ENCODE data around the gene MYO18A.
"Not testable (repeated sequence)": the region's sequence is repeated elsewhere in the genome, so short reads cannot be mapped to it uniquely, and the experiment has no call there.

MYO18A gene

GRCh38 chr17:29168759-29169126 lies 11.5 kb downstream of the MYO18A start:
- not testable (repeated sequence) for H3K27me3 ChIP-seq (ENCODE audit: control insufficient read depth, insufficient read depth, low read length); H3K27ac ChIP-seq (ENCODE audit: low read depth, low read length); H3K4me1 ChIP-seq (ENCODE audit: control insufficient read depth, insufficient read depth, low read length); H3K9ac ChIP-seq (ENCODE audit: low read length); H3K4me3 ChIP-seq (ENCODE audit: low read length)
- peaks cover 13% of the 10 kb centered on the region for H3K36me3 ChIP-seq (ENCODE audit: control insufficient read depth, insufficient read depth, low read length)

DNA sequence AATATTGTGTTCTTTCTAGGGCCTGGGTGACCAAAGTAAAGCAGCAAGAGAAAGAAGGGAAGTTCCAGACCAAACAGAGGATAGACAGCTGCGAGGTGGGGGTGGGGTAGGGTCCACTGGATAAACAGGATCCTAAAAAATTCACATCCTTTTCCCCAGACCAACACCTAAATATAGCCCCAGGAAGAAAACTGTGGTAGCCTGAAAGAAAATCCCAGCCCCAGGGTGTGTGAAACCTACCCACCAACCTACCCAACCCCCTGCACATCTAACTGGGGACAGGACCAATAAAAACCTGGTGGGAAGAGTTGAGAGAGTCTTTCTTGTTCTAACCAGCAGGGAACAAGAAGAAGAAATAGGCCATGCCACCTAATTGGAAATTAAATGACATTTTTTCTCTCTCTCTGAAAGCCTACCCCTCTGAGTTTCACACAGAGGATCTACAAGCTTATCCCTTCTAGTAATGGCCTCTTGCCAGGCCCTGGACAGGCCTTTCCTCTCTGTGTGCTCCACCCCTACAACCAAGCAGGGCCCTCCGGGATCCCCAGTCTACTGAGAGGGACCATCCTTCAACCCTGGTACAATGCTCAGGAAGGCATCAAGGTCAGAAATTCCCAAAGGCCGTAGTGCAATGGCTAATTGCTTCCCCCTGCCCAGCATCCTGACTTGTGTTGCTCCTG lies 12.0 kb downstream of the MYO18A start:
- peaks cover 13% of the 10 kb centered on the region for H3K36me3 ChIP-seq (ENCODE audit: control insufficient read depth, insufficient read depth, low read length)
- H3K4me1 ChIP-seq (ENCODE audit: control insufficient read depth, insufficient read depth, low read length): no peaks in the 10 kb centered on the region
- H3K27me3 ChIP-seq (ENCODE audit: control insufficient read depth, insufficient read depth, low read length): no peaks in the 10 kb centered on the region
- no peak overlapping the region for H3K27ac ChIP-seq (ENCODE audit: low read depth, low read length)
- H3K9ac ChIP-seq (ENCODE audit: low read length): no peak overlapping the region
- H3K4me3 ChIP-seq (ENCODE audit: low read length): no peak overlapping the region

- H3K27me3 ChIP-seq (ENCODE audit: control insufficient read depth, insufficient read depth, low read length): no peaks in the 10 kb centered on the region
- peaks cover 13% of the 10 kb centered on the region for H3K36me3 ChIP-seq (ENCODE audit: control insufficient read depth, insufficient read depth, low read length)
- no peak overlapping the region for H3K9ac ChIP-seq (ENCODE audit: low read length)
- no peak overlapping the region for H3K27ac ChIP-seq (ENCODE audit: low read depth, low read length)
- no peak overlapping the region for H3K4me3 ChIP-seq (ENCODE audit: low read length)
- H3K4me1 ChIP-seq (ENCODE audit: control insufficient read depth, insufficient read depth, low read length): no peaks in the 10 kb centered on the region
Observed at GRCh38 chr17:29167393-29168078, 12.7 kb downstream of the MYO18A start.

GRCh38 chr17:29166507-29166887 lies 13.7 kb downstream of the MYO18A start:
- Histone ChIP-seq H3K27me3 (ENCODE audit: control insufficient read depth, insufficient read depth, low read length) (no peaks in the 10 kb centered on the region), H3K4me3 (ENCODE audit: low read length) (no peak overlapping the region), H3K27ac (ENCODE audit: low read depth, low read length) (no peak overlapping the region), H3K36me3 (ENCODE audit: control insufficient read depth, insufficient read depth, low read length) (peaks cover 13% of the 10 kb centered on the region), H3K4me1 (ENCODE audit: control insufficient read depth, insufficient read depth, low read length) (no peaks in the 10 kb centered on the region), H3K9ac (ENCODE audit: low read length) (no peak overlapping the region)

DNA sequence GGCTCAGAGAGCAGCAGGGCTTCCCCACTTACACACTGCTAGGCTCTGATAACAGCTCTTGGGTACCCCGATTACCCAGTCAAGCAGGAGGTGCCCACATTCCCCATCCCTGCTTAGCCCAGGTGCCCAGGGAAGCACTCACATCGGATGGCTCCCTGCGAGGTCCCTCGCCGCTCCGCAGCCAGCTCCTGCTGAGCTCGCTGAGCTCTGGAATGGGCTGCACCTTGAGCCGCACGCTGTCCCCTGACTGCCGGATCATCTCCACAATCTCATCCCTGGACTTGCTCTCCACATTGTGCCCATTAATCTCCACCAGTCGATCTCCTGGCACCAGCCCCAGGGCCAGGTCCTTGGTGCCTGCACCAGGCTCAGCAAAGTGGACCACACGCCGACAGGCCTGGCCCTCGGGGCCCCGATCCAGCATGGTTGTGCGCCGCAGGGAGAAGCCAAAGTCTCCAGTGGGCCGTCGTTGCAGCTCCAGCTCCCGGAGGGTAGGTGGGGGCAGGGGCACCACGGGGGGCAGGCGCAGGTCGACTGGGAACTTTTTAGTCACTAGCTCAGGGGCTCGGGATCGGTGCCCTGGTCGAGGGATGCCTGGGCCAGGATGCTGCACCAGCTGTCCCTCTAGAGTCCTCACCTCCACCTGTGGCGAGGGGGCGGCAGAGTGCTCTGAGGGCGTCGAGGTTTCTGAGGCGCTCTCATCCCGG lies 14.2 kb downstream of the MYO18A start:
- H3K36me3 ChIP-seq (ENCODE audit: control insufficient read depth, insufficient read depth, low read length): peaks cover 13% of the 10 kb centered on the region
- no peak overlapping the region for H3K9ac ChIP-seq (ENCODE audit: low read length)
- H3K27ac ChIP-seq (ENCODE audit: low read depth, low read length): no peak overlapping the region
- no peaks in the 10 kb centered on the region for H3K4me1 ChIP-seq (ENCODE audit: control insufficient read depth, insufficient read depth, low read length)
- no peaks in the 10 kb centered on the region for H3K27me3 ChIP-seq (ENCODE audit: control insufficient read depth, insufficient read depth, low read length)
- no peak overlapping the region for H3K4me3 ChIP-seq (ENCODE audit: low read length)

- Histone ChIP-seq H3K27ac (ENCODE audit: low read depth, low read length) (no peak overlapping the region), H3K4me3 (ENCODE audit: low read length) (no peak overlapping the region), H3K27me3 (ENCODE audit: control insufficient read depth, insufficient read depth, low read length) (no peaks in the 10 kb centered on the region), H3K9ac (ENCODE audit: low read length) (no peak overlapping the region), H3K4me1 (ENCODE audit: control insufficient read depth, insufficient read depth, low read length) (no peaks in the 10 kb centered on the region), H3K36me3 (ENCODE audit: control insufficient read depth, insufficient read depth, low read length) (peaks cover 13% of the 10 kb centered on the region)
Observed at GRCh38 chr17:29165261-29165660, 14.9 kb downstream of the MYO18A start.

DNA sequence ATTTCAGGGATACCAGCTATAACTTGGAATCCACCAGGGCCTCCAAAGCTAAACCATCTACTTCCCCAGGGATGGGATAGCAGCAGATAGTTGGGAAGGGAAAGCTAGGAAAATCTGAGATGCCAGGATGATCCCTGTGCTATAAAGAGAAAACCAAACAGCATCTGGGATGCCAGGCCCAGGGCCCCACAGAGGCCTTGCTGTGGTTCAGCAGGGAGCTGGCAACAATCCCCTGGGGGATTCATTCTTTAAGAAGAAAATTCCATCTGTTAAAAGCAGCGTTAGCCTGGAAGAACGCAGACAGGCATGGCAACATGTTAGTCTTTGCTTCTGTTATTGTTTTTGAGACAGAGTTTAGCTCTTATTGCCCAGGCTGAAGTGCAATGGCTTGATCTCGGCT lies 16.6 kb downstream of the MYO18A start:
- Histone ChIP-seq H3K27ac (ENCODE audit: low read depth, low read length) (no peak overlapping the region), H3K9ac (ENCODE audit: low read length) (no peak overlapping the region), H3K4me1 (ENCODE audit: control insufficient read depth, insufficient read depth, low read length) (no peaks in the 10 kb centered on the region), H3K27me3 (ENCODE audit: control insufficient read depth, insufficient read depth, low read length) (no peaks in the 10 kb centered on the region), H3K36me3 (ENCODE audit: control insufficient read depth, insufficient read depth, low read length) (peaks cover 13% of the 10 kb centered on the region), H3K4me3 (ENCODE audit: low read length) (no peak overlapping the region)

GRCh38 chr17:29162909-29163341 lies 17.3 kb downstream of the MYO18A start:
- Histone ChIP-seq H3K36me3 (ENCODE audit: control insufficient read depth, insufficient read depth, low read length) (peaks cover 13% of the 10 kb centered on the region), H3K4me3 (ENCODE audit: low read length) (no peak overlapping the region), H3K27ac (ENCODE audit: low read depth, low read length) (no peak overlapping the region), H3K9ac (ENCODE audit: low read length) (no peak overlapping the region), H3K4me1 (ENCODE audit: control insufficient read depth, insufficient read depth, low read length) (no peaks in the 10 kb centered on the region), H3K27me3 (ENCODE audit: control insufficient read depth, insufficient read depth, low read length) (no peaks in the 10 kb centered on the region)

DNA sequence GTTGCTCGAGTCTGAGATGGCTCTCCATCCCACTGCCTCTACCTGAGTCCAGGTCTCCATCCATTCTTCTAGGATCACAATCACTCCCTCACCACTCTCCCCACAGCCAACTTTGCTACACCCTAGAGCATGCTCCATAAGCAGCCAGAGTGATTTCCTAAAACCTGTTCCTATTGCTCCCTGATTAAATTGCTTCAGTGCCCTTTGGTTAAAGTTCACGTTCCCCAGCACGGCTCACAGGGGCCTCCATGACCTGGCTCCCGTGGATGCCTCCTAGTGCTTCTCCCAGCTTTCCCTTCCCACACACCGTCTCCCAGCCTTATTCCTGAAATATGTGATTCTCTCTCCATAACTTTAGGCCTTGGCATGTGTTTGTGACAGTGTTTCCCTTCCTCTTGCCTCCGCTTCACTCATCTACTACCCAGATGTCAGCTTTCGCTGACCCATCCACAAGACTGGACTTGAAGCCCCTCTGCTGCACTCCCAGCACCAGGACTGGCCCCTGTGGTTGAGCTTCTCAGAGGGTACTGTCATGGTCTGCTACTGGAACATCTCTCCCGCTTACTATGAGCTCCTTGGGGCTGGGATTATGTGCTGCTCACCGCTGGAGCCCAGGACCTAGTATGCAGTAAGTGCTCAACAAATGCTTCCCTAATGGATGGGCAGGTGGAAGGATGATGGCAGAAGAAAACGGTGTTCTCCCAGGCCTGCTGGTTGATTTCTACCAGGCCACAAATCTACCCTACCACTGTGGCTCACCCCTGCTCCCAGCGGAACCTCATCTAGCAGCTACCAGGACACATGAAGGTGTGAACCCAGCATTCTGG lies 17.9 kb downstream of the MYO18A start:
- H3K27ac ChIP-seq (ENCODE audit: low read depth, low read length): no peak overlapping the region

DNA sequence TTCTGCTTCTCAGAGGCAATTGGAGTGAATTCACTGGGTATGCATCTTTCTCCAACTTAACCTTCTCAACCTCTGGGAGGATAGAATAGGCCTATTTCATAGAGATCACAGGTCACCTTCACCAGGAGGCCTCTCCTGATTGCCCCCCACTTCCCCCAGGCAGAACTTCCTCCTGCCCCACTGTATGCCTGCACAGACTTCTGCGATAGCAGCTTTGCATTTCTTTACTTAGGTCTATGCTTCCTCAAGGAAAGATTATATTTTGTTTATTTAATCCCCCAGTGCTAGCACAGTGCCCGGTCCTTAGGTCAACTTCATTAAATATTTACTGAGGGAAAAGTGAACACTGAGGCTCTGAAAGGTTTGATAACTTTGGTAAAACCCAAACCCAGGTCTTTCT lies 19.9 kb downstream of the MYO18A start:
- no peak overlapping the region for H3K4me3 ChIP-seq (ENCODE audit: low read length)
- no peak overlapping the region for H3K9ac ChIP-seq (ENCODE audit: low read length)
- no peaks in the 10 kb centered on the region for H3K36me3 ChIP-seq (ENCODE audit: control insufficient read depth, insufficient read depth, low read length)
- no peaks in the 10 kb centered on the region for H3K27me3 ChIP-seq (ENCODE audit: control insufficient read depth, insufficient read depth, low read length)
- H3K27ac ChIP-seq (ENCODE audit: low read depth, low read length): no peak overlapping the region
- H3K4me1 ChIP-seq (ENCODE audit: control insufficient read depth, insufficient read depth, low read length): peaks cover 5% of the 10 kb centered on the region

More for the DNA sequence above, 17.9 kb downstream of the MYO18A start:
- Histone ChIP-seq H3K4me3 (ENCODE audit: low read length) (no peak overlapping the region), H3K36me3 (ENCODE audit: control insufficient read depth, insufficient read depth, low read length) (peaks cover 13% of the 10 kb centered on the region), H3K9ac (ENCODE audit: low read length) (no peak overlapping the region), H3K27me3 (ENCODE audit: control insufficient read depth, insufficient read depth, low read length) (no peaks in the 10 kb centered on the region), H3K4me1 (ENCODE audit: control insufficient read depth, insufficient read depth, low read length) (no peaks in the 10 kb centered on the region)

DNA sequence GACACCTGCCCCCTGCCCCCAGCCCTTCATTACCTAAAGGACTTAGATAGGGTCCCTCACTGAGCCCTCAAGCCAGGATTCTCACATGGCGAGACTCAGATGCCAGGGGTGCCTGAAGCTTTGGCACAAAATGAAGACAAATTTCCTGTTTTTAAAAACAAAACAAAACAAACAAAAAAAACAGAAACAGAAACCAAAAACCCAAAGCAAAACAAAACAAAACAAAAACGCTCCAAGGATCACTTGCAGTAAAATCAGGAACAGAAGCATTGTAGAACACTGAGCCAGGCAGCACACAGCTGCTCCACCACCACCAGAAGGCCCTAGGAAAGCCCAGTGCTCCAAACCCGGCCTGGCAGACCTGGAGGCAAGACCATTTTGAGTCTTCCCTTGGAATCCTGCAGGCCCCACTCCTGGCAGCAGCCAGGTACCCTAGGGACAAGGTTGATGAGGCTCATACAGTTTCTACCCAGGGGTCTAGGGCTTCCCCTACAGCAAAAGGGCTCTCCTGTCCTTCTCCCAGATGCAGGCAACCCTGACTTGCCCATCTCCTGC lies 20.8 kb downstream of the MYO18A start:
- Histone ChIP-seq H3K4me3 (ENCODE audit: low read length) (no peak overlapping the region), H3K27me3 (ENCODE audit: control insufficient read depth, insufficient read depth, low read length) (no peaks in the 10 kb centered on the region), H3K36me3 (ENCODE audit: control insufficient read depth, insufficient read depth, low read length) (no peaks in the 10 kb centered on the region), H3K27ac (ENCODE audit: low read depth, low read length) (no peak overlapping the region), H3K4me1 (ENCODE audit: control insufficient read depth, insufficient read depth, low read length) (peaks cover 5% of the 10 kb centered on the region), H3K9ac (ENCODE audit: low read length) (no peak overlapping the region)

All from rectal smooth muscle tissue (tissue), 1 donor.